Mesendoderm (in vitro differentiated cells): ENCODE measurements around the gene CIT. TPM values are rescaled to one million over a fixed set of nuclear protein-coding genes. Genes with fewer than 3 reads are reported as not detected.

Experiments
- DNase-seq: peaks from one replicate; pipeline ENCODE4 v3.0.0; 2013
- H2AK5ac ChIP-seq: 2 replicates; pipeline ENCODE4 v1.6.1; 2013; ENCODE audit warnings: low read length, inconsistent platforms
- H2BK120ac ChIP-seq: 2 replicates; pipeline ENCODE4 v1.6.1; 2013; ENCODE audit warnings: low read depth, mild to moderate bottlenecking, low read length, moderate library complexity, mixed read lengths
- H2BK15ac ChIP-seq: replicated peaks from 2 replicates; pipeline ENCODE4 v1.6.1; 2013; ENCODE audit warnings: low read depth, mild to moderate bottlenecking, moderate library complexity
- H2BK5ac ChIP-seq: 2 replicates; pipeline ENCODE4 v1.6.1; 2013; ENCODE audit warnings: low read length, inconsistent platforms
- H3K18ac ChIP-seq: 2 replicates; pipeline ENCODE4 v1.6.1; 2013; ENCODE audit warnings: mild to moderate bottlenecking, low read length, mixed read lengths
- H3K23ac ChIP-seq: one replicate; pipeline ENCODE4 v1.6.1; 2013; ENCODE audit warnings: low read length
- H3K27ac ChIP-seq: 2 replicates; pipeline ENCODE4 v1.5.1; 2013; ENCODE audit warnings: low read depth, mild to moderate bottlenecking, inconsistent platforms, low read length, moderate library complexity
- H3K27me3 ChIP-seq: 2 replicates; pipeline ENCODE4 v1.6.1; 2013; ENCODE audit warnings: low read length, control low read depth, mild to moderate bottlenecking, inconsistent platforms; ENCODE audit not compliant: insufficient read depth, poor library complexity
- H3K36me3 ChIP-seq: 2 replicates; pipeline ENCODE4 v1.6.1; 2013; ENCODE audit warnings: low read length, inconsistent platforms; ENCODE audit not compliant: control insufficient read depth, insufficient read depth
- H3K4ac ChIP-seq: one replicate; pipeline ENCODE4 v1.6.1; 2013; ENCODE audit warnings: low read depth, mild to moderate bottlenecking, low read length, moderate library complexity
- H3K4me1 ChIP-seq: 2 replicates; pipeline ENCODE4 v1.6.1; 2013; ENCODE audit warnings: low read depth, low read length, inconsistent platforms; ENCODE audit not compliant: control insufficient read depth
- H3K4me2 ChIP-seq: 2 replicates; pipeline ENCODE4 v1.6.1; 2013; ENCODE audit warnings: low read length
- H3K4me3 ChIP-seq: 2 replicates; pipeline ENCODE4 v1.5.1; 2013; ENCODE audit warnings: mild to moderate bottlenecking, low read length
- H3K56ac ChIP-seq: one replicate; pipeline ENCODE4 v1.6.1; 2013; ENCODE audit warnings: low read length
- H3K79me1 ChIP-seq: 2 replicates; pipeline ENCODE4 v1.6.1; 2013; ENCODE audit warnings: low read length, inconsistent platforms
- H3K79me2 ChIP-seq: 2 replicates; pipeline ENCODE4 v1.6.1; 2013; ENCODE audit warnings: mild to moderate bottlenecking, low read length; ENCODE audit not compliant: control insufficient read depth, insufficient read depth
- H3K9ac ChIP-seq: 2 replicates; pipeline ENCODE4 v1.6.1; 2013; ENCODE audit warnings: low read length, inconsistent platforms
- H4K5ac ChIP-seq: one replicate; pipeline ENCODE4 v1.6.1; 2013; ENCODE audit warnings: low read length
- H4K8ac ChIP-seq: one replicate; pipeline ENCODE4 v1.6.1; 2013; ENCODE audit warnings: low read depth, mild to moderate bottlenecking, control low read depth, low read length, moderate library complexity
- WGBS: extraction: QIAGEN DNeasy Blood & Tissue Kit; methylation state at CpG from one replicate; pipeline ENCODE4 v1.1.7; 2013; ENCODE audit warnings: low lambda C conversion rate, missing lambda C conversion rate; ENCODE audit not compliant: insufficient coverage; ENCODE audit errors: extremely low coverage; 5-methylcytosine and 5-hydroxymethylcytosine counted together
- polyA plus RNA-seq, 2 experiments: library from polyadenylated mRNA; stranded (reverse); fragments of 200-250 nt; gene quantifications; one replicate each; pipeline ENCODE4 v1.2.3, GENCODE V29; 2013

Gene CIT, protein sequence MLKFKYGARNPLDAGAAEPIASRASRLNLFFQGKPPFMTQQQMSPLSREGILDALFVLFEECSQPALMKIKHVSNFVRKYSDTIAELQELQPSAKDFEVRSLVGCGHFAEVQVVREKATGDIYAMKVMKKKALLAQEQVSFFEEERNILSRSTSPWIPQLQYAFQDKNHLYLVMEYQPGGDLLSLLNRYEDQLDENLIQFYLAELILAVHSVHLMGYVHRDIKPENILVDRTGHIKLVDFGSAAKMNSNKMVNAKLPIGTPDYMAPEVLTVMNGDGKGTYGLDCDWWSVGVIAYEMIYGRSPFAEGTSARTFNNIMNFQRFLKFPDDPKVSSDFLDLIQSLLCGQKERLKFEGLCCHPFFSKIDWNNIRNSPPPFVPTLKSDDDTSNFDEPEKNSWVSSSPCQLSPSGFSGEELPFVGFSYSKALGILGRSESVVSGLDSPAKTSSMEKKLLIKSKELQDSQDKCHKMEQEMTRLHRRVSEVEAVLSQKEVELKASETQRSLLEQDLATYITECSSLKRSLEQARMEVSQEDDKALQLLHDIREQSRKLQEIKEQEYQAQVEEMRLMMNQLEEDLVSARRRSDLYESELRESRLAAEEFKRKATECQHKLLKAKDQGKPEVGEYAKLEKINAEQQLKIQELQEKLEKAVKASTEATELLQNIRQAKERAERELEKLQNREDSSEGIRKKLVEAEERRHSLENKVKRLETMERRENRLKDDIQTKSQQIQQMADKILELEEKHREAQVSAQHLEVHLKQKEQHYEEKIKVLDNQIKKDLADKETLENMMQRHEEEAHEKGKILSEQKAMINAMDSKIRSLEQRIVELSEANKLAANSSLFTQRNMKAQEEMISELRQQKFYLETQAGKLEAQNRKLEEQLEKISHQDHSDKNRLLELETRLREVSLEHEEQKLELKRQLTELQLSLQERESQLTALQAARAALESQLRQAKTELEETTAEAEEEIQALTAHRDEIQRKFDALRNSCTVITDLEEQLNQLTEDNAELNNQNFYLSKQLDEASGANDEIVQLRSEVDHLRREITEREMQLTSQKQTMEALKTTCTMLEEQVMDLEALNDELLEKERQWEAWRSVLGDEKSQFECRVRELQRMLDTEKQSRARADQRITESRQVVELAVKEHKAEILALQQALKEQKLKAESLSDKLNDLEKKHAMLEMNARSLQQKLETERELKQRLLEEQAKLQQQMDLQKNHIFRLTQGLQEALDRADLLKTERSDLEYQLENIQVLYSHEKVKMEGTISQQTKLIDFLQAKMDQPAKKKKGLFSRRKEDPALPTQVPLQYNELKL (N-terminal part only)
- polyA plus RNA-seq (2013, experiment 1 of 2), result 12.7 TPM
- polyA plus RNA-seq (2013, experiment 2 of 2), result 12.0 TPM

DNA sequence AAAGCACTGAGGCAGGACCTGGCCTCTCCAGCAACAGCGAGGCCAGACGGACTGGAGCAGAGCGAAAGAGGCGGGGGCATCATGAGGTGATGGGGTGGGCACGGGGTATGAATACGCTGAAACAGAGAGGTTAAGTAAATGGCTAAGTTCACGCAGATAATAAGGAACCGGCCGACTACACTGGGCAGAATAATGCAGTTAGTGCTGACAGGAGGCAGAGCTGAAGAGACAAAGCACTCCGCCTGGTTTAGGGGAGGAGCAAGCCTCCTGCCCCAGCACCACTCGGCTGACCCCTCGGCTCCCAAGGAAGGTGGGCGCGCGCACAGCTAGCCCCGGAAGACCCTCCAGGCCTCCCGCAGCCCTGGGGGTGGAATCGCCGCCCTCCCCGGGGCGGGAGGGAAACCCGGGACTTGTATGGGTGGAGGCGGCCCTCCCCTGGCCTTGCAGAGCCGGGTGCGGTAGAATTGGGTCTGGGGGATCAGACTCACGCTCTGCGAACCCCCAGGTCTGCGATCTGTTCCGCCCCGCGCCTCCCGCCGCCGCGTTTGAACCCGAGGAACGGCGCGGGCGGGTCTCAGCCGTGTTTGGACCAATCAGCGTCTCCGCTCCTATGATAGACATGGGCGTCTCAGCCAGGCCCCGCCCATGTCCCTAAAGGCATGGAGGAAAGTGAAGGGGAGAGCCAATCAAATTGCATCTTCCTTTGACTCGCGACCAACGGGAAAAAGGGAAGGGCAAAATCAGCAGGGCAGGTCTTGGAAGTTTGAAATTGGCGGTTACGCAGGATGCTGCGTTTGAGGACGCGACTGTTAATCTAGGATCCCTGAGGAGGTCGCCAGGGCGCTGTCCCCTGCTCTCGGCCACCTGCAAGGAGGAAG is at the start of gene CIT:
Gene CIT (minus strand): TSS at position 560 of the 878 bp plus-strand sequence. CDS start 1,152 bp downstream, outside the sequence.
- Histone ChIP-seq H3K56ac (peak within 1 kb of the TSS; percentile 94), H2BK15ac (no peak within 1 kb of the TSS), H3K4ac (peak within 1 kb of the TSS; percentile 31), H3K79me2 (peaks cover 3% of the 10 kb centered on the region), H4K8ac (no peak within 1 kb of the TSS), H2BK120ac (no peak within 1 kb of the TSS), H3K27ac (no peak within 1 kb of the TSS), H3K9ac (peak within 1 kb of the TSS; percentile 91), H3K36me3 (no peaks in the 10 kb centered on the region), H3K4me2 (peak within 1 kb of the TSS; percentile 82), H3K4me1 (no peaks in the 10 kb centered on the region), H3K4me3 (peak within 1 kb of the TSS; percentile 85), H4K5ac (no peak within 1 kb of the TSS), H3K79me1 (peaks cover 7% of the 10 kb centered on the region), H3K23ac (no peak within 1 kb of the TSS), H3K27me3 (no peaks in the 10 kb centered on the region), H2AK5ac (no peak within 1 kb of the TSS), H3K18ac (peak within 1 kb of the TSS; percentile 78), H2BK5ac (peak within 1 kb of the TSS; percentile 51)
- WGBS, result no CpG with 5 or more reads among the region's 56 CpGs
- DNase-seq, result peak; percentile 99

DNA sequence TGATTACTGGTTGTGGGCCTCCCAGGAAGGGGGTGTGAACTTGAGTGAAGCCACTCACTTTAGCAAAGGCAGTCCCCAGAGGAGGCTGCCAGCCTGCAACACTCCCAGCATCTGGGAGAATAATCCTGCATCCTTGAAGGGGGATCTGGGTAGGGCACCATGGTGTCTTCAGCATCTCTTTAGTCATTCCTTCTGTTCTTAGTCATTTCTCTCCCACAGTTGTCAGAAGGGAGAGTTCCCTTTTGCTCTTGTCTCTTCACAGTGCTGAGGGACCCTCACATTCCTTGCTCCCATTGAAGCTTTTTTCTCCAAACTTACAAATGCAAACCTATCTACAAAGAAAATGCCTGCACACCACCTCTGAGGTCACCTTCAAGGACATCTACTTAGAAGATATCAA is 48.1 kb upstream of the CIT start:
- Histone ChIP-seq H3K56ac (no peak overlapping the region), H3K36me3 (no peaks in the 10 kb centered on the region), H3K4me3 (no peak overlapping the region), H2BK5ac (no peak overlapping the region), H3K27ac (no peak overlapping the region), H2BK120ac (no peak overlapping the region), H4K5ac (no peak overlapping the region), H3K23ac (no peak overlapping the region), H3K18ac (no peak overlapping the region), H3K4ac (no peak overlapping the region), H4K8ac (no peak overlapping the region), H3K4me1 (no peaks in the 10 kb centered on the region), H2AK5ac (no peak overlapping the region), H3K79me1 (no peaks in the 10 kb centered on the region), H2BK15ac (no peak overlapping the region), H3K4me2 (no peak overlapping the region), H3K9ac (no peak overlapping the region), H3K79me2 (no peaks in the 10 kb centered on the region), H3K27me3 (no peaks in the 10 kb centered on the region)
- no peak for DNase-seq

DNA sequence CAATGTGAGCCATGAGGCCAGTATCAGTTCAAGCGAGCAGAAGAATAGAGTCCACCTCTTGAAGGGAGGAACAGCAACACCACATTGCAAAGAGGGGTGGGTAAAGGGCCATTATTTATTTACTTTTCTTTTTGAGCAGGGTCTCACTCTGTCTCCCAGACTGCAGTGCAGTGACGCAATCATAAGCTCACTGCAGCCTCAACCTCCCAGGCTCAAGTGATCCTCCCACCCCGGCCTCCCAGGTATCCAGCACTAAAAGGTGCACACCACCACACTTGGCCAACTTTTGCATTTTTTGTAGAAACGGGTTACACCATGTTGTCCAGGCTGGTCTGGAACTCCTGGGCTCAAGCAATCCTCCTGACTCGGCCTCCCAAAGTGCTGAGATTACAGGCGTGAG is 42.9 kb upstream of the CIT start:
- H2BK5ac ChIP-seq, result no peak overlapping the region
- H3K4me2 ChIP-seq, result no peak overlapping the region
- no peak overlapping the region for H4K5ac ChIP-seq

DNA sequence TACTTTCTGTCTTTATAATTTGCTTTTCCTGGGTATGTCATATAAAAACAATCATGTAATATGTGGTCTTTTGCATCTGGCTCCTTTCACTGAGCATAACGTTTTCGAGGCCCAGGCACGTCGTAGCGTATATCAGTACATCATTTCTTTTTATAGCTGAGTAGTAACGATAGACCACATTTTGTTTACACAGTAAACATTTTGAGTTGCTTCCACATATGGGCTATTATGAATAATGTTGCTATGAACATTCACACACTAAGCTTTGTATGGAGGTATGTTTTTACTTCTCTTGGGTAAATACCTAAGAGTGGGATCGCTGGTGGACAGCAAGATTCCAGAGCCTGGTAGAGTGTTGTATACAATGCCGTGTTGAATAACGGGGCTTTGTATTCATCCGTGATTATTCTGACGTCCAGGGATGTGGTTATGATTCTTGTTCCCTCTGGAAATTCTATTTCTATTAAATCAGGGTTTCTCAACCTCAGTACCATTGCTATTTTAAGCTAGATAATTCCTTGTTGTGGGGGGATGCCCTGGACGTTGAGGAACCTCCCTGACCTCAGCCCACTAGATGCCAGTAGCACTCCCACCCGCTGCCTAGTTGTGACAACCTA is 38.9 kb upstream of the CIT start:
- no peaks in the 10 kb centered on the region for H3K36me3 ChIP-seq
- H3K4me2 ChIP-seq, result no peak overlapping the region
- no CpG with 5 or more reads among the region's 13 CpGs for WGBS
- H4K5ac ChIP-seq, result no peak overlapping the region
- H3K4ac ChIP-seq, result no peak overlapping the region
- no peak overlapping the region for H2BK120ac ChIP-seq
- no peak overlapping the region for H2AK5ac ChIP-seq
- no peak overlapping the region for H3K27ac ChIP-seq
- H3K27me3 ChIP-seq, result no peaks in the 10 kb centered on the region
- H3K4me1 ChIP-seq, result no peaks in the 10 kb centered on the region
- no peak overlapping the region for H3K23ac ChIP-seq
- no peaks in the 10 kb centered on the region for H3K79me2 ChIP-seq
- no peak for DNase-seq
- no peak overlapping the region for H3K9ac ChIP-seq
- H3K79me1 ChIP-seq, result no peaks in the 10 kb centered on the region
- H2BK5ac ChIP-seq, result no peak overlapping the region
- H3K18ac ChIP-seq, result no peak overlapping the region
- H3K56ac ChIP-seq, result no peak overlapping the region
- no peak overlapping the region for H4K8ac ChIP-seq
- no peak overlapping the region for H2BK15ac ChIP-seq
- no peak overlapping the region for H3K4me3 ChIP-seq

More for the DNA sequence above, 42.9 kb upstream of the CIT start:
- Histone ChIP-seq H3K79me1 (no peaks in the 10 kb centered on the region), H2BK120ac (no peak overlapping the region), H3K27ac (no peak overlapping the region), H3K79me2 (no peaks in the 10 kb centered on the region), H3K4me3 (no peak overlapping the region), H3K23ac (no peak overlapping the region), H3K4me1 (no peaks in the 10 kb centered on the region), H2AK5ac (no peak overlapping the region), H3K36me3 (no peaks in the 10 kb centered on the region), H4K8ac (no peak overlapping the region), H2BK15ac (no peak overlapping the region), H3K4ac (no peak overlapping the region), H3K9ac (no peak overlapping the region), H3K56ac (no peak overlapping the region), H3K18ac (no peak overlapping the region), H3K27me3 (no peaks in the 10 kb centered on the region)
- no CpG with 5 or more reads among the region's 6 CpGs for WGBS
- no peak for DNase-seq
